SK-N-SH (cell line): Measurements from ENCODE around the gene SLC6A2. TPM values are rescaled to one million over a fixed set of nuclear protein-coding genes. Genes with fewer than 3 reads are reported as not detected.
A peak's percentile ranks its signal among the peaks of the same experiment; 100 is the strongest.

ENCODE experiments used
- CTCF ChIA-PET: fragments of 300-600, 350-600 bp; formaldehyde crosslinking; extraction: SDS; loops from one replicate; lab custom pipeline; 2021; lab: Yijun Ruan, JAX
- POLR2A ChIA-PET: fragments of 350-600 bp; sonication (Branson Sonifier 250); formaldehyde crosslinking; extraction: SDS; loops from one replicate; lab custom pipeline; 2020; ENCODE audit warnings: antibody characterized with exemption, inconsistent platforms; lab: Yijun Ruan, JAX
- DNase-seq: peaks from one replicate; pipeline ENCODE4 v3.0.0; 2012
- H2AFZ ChIP-seq: fragments of 200-600 bp; sonication (generic); 2 replicates; pipeline ENCODE4 v1.8.1; 2016; ENCODE audit warnings: antibody characterized with exemption, mild to moderate bottlenecking, low read depth
- H3F3A ChIP-seq: fragments of 200-600 bp; sonication (generic); replicated peaks from 2 replicates; pipeline ENCODE3; 2016; ENCODE audit warnings: antibody characterized with exemption, mild to moderate bottlenecking; ENCODE audit not compliant: insufficient read depth
- H3K27ac ChIP-seq, 2 experiments: fragments of 200-500 bp in 1 of 2; fragments of 200-600 bp in 1 of 2; sonication (Bioruptor generic) in 1 of 2; sonication (generic), shearing (Covaris generic) in 1 of 2; 2 replicates each; pipeline versions ENCODE4 v1.5.1 to v1.6.1; 2014 to 2016; ENCODE audit warnings: low read depth in 2 of 2, inconsistent platforms in 1 of 2, low read length in 1 of 2, mild to moderate bottlenecking in 1 of 2, mixed read lengths in 1 of 2
- H3K27me3 ChIP-seq: fragments of 200-600 bp; sonication (generic), shearing (Covaris generic); 2 replicates; pipeline ENCODE4 v1.6.1; 2016; ENCODE audit warnings: mixed run types; ENCODE audit not compliant: insufficient read depth
- H3K36me3 ChIP-seq, 2 experiments: fragments of 200-500 bp in 1 of 2; fragments of 200-600 bp in 1 of 2; sonication (Bioruptor generic) in 1 of 2; sonication (generic) in 1 of 2; replicated peaks in 1 of 2; 2 replicates each; pipeline versions ENCODE3 to v1.5.1; 2014 to 2016; ENCODE audit warnings: low read length in 1 of 2, mild to moderate bottlenecking in 1 of 2; ENCODE audit not compliant: insufficient read depth in 2 of 2, control insufficient read depth in 1 of 2
- H3K4me1 ChIP-seq, 2 experiments: fragments of 200-500 bp in 1 of 2; fragments of 200-600 bp in 1 of 2; sonication (Bioruptor generic) in 1 of 2; sonication (generic), shearing (Covaris generic) in 1 of 2; 2 replicates each; pipeline versions ENCODE4 v1.5.1 to v1.6.1; 2014 to 2016; ENCODE audit warnings: low read depth in 1 of 2, low read length in 1 of 2, mixed run types in 1 of 2; ENCODE audit not compliant: insufficient read depth in 2 of 2, control insufficient read depth in 1 of 2
- H3K4me2 ChIP-seq: fragments of 200-600 bp; sonication (generic), shearing (Covaris generic); 2 replicates; pipeline ENCODE4 v1.6.1; 2017; ENCODE audit warnings: mixed run types
- H3K4me3 ChIP-seq, 2 experiments: fragments of 200-500 bp in 1 of 2; fragments of 200-600 bp in 1 of 2; sonication (Bioruptor generic) in 1 of 2; sonication (generic), shearing (Covaris generic) in 1 of 2; 2 replicates each; pipeline versions ENCODE4 v1.5.1 to v1.8.1; 2014 to 2016; ENCODE audit warnings: low read depth in 2 of 2, inconsistent platforms in 1 of 2, low read length in 1 of 2, mild to moderate bottlenecking in 1 of 2, mixed read lengths in 1 of 2, moderate library complexity in 1 of 2
- H3K79me2 ChIP-seq: fragments of 200-600 bp; sonication (generic); 2 replicates; pipeline ENCODE4 v1.8.1; 2017; ENCODE audit warnings: mild to moderate bottlenecking; ENCODE audit not compliant: insufficient read depth
- H3K9ac ChIP-seq: fragments of 200-600 bp; sonication (generic); 2 replicates; pipeline ENCODE4 v1.6.1; 2017; ENCODE audit warnings: mixed run types
- H3K9me2 ChIP-seq: fragments of 200-600 bp; sonication (generic); 2 replicates; pipeline ENCODE4 v1.6.1; 2017; ENCODE audit warnings: mixed run types
- H3K9me3 ChIP-seq: fragments of 200-600 bp; sonication (generic); 2 replicates; pipeline ENCODE4 v1.6.1; 2017; ENCODE audit warnings: mixed run types, mild to moderate bottlenecking, moderate library complexity
- H4K20me1 ChIP-seq: fragments of 200-600 bp; sonication (generic); 2 replicates; pipeline ENCODE4 v1.6.1; 2017; ENCODE audit warnings: mild to moderate bottlenecking, mixed run types; ENCODE audit not compliant: insufficient read depth
- CHD2 ChIP-seq: fragments of 150-350 bp; IDR thresholded peaks from 2 replicates; pipeline ENCODE4 v1.6.1; 2018; ENCODE audit warnings: low read length; ENCODE audit not compliant: partially characterized antibody
- EP300 ChIP-seq, 2 experiments: IDR thresholded peaks; 2 replicates each; pipeline versions ENCODE4 v1.4.0 to v1.6.1; 2012; ENCODE audit warnings: borderline replicate concordance in 1 of 2, low read depth in 1 of 2, low read length in 1 of 2
- FOSL2 ChIP-seq: IDR thresholded peaks from 2 replicates; pipeline ENCODE4 v1.4.0; 2012; ENCODE audit warnings: low read depth, mild to moderate bottlenecking, moderate library complexity, borderline replicate concordance
- FOXM1 ChIP-seq: IDR thresholded peaks from 2 replicates; pipeline ENCODE4 v1.4.0; 2012; ENCODE audit warnings: low read depth, mild to moderate bottlenecking
- JUND ChIP-seq: IDR thresholded peaks from 2 replicates; pipeline ENCODE4 v1.4.0; 2012
- MAX ChIP-seq: IDR thresholded peaks from 2 replicates; pipeline ENCODE4 v1.4.0; 2012; ENCODE audit warnings: low read depth
- MEF2A ChIP-seq: IDR thresholded peaks from 2 replicates; pipeline ENCODE4 v1.4.0; 2012; ENCODE audit warnings: low read depth, borderline replicate concordance
- PBX3 ChIP-seq: IDR thresholded peaks from 2 replicates; pipeline ENCODE4; 2012
- POLR2AphosphoS5 ChIP-seq: IDR thresholded peaks from 2 replicates; pipeline ENCODE4 v1.6.1; 2012; ENCODE audit warnings: low read depth, low read length
- RAD21 ChIP-seq: IDR thresholded peaks from 2 replicates; pipeline ENCODE4 v1.6.1; 2012; ENCODE audit warnings: mild to moderate bottlenecking, low read length
- RCOR1 ChIP-seq: fragments of 150-350 bp; IDR thresholded peaks from 2 replicates; pipeline ENCODE4 v1.6.1; 2017; ENCODE audit warnings: antibody characterized with exemption, low read length
- REST ChIP-seq: IDR thresholded peaks from 2 replicates; pipeline ENCODE4 v1.6.1; 2012; ENCODE audit warnings: mild to moderate bottlenecking, low read depth, low read length, moderate library complexity
- SIN3A ChIP-seq: IDR thresholded peaks from 2 replicates; pipeline ENCODE4 v1.6.1; 2012; ENCODE audit warnings: low read depth, mild to moderate bottlenecking, low read length, moderate library complexity, borderline replicate concordance
- TAF1 ChIP-seq: IDR thresholded peaks from 2 replicates; pipeline ENCODE4 v1.6.1; 2012; ENCODE audit warnings: low read depth, mild to moderate bottlenecking, low read length, moderate library complexity, borderline replicate concordance
- TCF12 ChIP-seq: IDR thresholded peaks from 2 replicates; pipeline ENCODE4 v1.4.0; 2012
- TEAD4 ChIP-seq: IDR thresholded peaks from 2 replicates; pipeline ENCODE4 v1.4.0; 2012; ENCODE audit warnings: mild to moderate bottlenecking, borderline replicate concordance; ENCODE audit not compliant: insufficient read depth
- WGBS: methylation state at CpG from one replicate; pipeline ENCODE4 v1.1.6; 2017; ENCODE audit warnings: low lambda C conversion rate; 5-methylcytosine and 5-hydroxymethylcytosine counted together
- polyA plus RNA-seq, 3 experiments: library from polyadenylated mRNA; depleted of rRNA; stranded (reverse); fragments of >200 nt; gene quantifications; 2 replicates each; pipeline ENCODE4 v1.2.3, GENCODE V29; 2012

Gene SLC6A2
- polyA plus RNA-seq, 1 of the 3 experiments (the other 2 are of a cell fraction), result 3.3 TPM

- Histone ChIP-seq H3K36me3 (peaks cover 0 to 24% of the 10 kb centered on the region in 2 experiments), H3K27me3 (no peaks in the 10 kb centered on the region), H4K20me1 (no peaks in the 10 kb centered on the region), H2AFZ (no peak overlapping the region)
- no peak for DNase-seq
- POLR2A ChIA-PET, result no interaction called here
- TF ChIP-seq POLR2AphosphoS5, result no peak
- TF ChIP-seq PBX3, result no peak
- no peak for TF ChIP-seq FOXM1
- no peak for TF ChIP-seq TEAD4
- no peak for TF ChIP-seq SIN3A
- TF ChIP-seq RAD21, result no peak
- no peak for TF ChIP-seq FOSL2
- no peak for TF ChIP-seq CHD2
- TF ChIP-seq JUND, result no peak
- no peak for TF ChIP-seq RCOR1
- no peak for TF ChIP-seq MEF2A
- TF ChIP-seq TCF12, result no peak
- TF ChIP-seq TAF1, result no peak
- no peak for TF ChIP-seq REST
- TF ChIP-seq EP300 (IDR thresholded peaks at IDR 0.05; ENCODE audit: borderline replicate concordance in 1 of 2, low read depth in 1 of 2, low read length in 1 of 2), result no peak
- no peak for TF ChIP-seq MAX
- TF ChIP-seq, all 33 proteins: peak for 0
- 25% methylated on average over 2 of the region's 2 CpGs for WGBS
- no peak overlapping the region for H3K4me3 ChIP-seq
- no peak overlapping the region for H3K4me2 ChIP-seq
- peak overlapping the region in 1 of 2 experiments; percentile 11; a peak in 1 of 4 replicates for H3K27ac ChIP-seq
- H3K9me2 ChIP-seq, result no peaks in the 10 kb centered on the region
- no peak overlapping the region for H3K9ac ChIP-seq
- no peaks in the 10 kb centered on the region for H3F3A ChIP-seq
- H3K79me2 ChIP-seq, result no peaks in the 10 kb centered on the region
- CTCF ChIA-PET, result interaction anchor here (0.7 to 5.0 kb wide), 5 partner anchors 10 to 186 kb away, joined by 3 to 29 read pairs (median 3); no protein-coding TSS in a partner anchor
- H3K4me1 ChIP-seq, result no peaks in the 10 kb centered on the region; a peak in 1 of 4 replicates
- H3K9me3 ChIP-seq, result no peaks in the 10 kb centered on the region
Measured at GRCh38 chr16:55687802-55688201, 32.0 kb downstream of the SLC6A2 start.
